GM19324 (cell line): ENCODE measurements around the gene ACSF2.

Source experiments
- ATAC-seq: cut with Tn5 transposase; IDR thresholded peaks from one replicate; pipeline ENCODE4 v1.9.1; 2021; ENCODE audit warnings: mild to moderate bottlenecking, moderate library complexity; ENCODE audit not compliant: unreplicated experiment, low FRiP score

The ACSF2 gene

DNA sequence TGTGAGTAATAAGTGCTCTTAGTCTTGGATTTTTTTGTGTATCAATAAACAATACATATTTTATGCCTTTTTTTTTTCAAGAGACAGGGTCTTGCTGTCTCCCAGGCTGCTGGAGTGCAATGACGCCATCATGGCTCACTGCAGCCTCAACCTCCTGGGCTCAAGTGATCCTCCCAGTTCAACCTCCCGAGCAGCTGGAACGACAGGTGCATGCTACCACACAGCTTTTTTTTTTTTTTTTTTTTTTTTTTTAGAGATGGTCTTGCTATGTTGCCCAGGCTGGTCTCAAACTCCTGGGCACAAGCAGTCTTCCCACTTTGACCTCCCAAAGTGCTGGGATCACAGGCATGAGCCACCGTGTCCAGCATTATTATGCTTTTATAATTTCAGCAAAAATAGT lies 13.0 kb downstream of the ACSF2 start:
- no peak for ATAC-seq

DNA sequence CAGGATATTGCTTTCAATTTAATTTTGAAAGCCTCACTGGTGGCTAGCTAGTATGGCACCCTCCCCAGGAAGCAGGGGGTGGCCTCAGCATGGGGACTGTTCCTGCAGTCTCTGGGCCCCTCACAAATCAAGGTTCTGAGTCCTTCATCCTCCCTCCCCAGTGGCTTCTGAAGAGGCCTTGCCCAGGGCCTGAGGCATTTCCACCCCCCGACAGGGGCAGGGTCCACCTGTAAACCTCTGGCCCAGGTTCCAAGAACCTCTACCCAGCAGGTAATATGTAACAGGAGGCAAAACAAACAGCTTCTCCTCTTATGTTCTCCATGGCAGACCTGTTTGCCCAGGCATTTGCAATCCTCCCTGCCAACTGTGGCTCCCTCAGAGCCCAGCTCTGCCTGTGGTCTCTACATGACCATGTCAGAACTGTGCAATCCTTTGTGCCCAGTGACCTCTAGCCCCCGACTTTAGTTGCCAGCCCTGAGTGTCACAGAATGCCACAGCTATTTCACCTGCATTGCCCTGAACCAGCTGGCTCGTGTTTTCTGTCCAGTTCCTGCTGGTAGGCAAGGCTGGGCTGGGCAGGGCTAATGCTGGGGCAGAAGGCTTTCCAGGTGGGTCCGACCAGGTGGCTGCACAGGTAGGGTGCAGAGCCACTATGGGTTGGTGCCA lies 14.3 kb downstream of the ACSF2 start:
- no peak for ATAC-seq

GRCh38 chr17:50440838-50441829 lies 15.1 kb downstream of the ACSF2 start:
- ATAC-seq, result no peak

DNA sequence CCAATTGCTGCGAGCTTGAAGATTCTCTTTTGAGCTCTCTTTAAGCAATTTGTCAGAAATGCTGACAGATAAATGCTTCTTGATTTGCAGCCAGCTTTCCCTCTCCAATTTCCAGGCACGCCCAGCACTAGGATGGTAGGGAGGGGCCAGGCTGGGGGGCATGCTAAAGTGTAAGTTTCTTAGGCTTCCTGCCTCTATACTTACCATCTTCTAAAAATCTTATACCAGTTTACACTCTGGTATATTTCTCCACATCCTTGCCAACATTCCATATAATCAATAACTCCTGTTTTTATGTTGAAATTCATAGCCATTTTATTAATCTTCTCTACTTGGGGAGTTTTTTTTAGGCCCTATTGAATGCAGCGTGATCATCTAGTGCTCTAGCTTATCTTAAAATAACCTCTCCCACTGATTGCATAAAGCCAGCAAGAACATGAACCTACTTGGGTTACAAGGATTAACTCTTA lies 17.5 kb downstream of the ACSF2 start:
- no peak for ATAC-seq

DNA sequence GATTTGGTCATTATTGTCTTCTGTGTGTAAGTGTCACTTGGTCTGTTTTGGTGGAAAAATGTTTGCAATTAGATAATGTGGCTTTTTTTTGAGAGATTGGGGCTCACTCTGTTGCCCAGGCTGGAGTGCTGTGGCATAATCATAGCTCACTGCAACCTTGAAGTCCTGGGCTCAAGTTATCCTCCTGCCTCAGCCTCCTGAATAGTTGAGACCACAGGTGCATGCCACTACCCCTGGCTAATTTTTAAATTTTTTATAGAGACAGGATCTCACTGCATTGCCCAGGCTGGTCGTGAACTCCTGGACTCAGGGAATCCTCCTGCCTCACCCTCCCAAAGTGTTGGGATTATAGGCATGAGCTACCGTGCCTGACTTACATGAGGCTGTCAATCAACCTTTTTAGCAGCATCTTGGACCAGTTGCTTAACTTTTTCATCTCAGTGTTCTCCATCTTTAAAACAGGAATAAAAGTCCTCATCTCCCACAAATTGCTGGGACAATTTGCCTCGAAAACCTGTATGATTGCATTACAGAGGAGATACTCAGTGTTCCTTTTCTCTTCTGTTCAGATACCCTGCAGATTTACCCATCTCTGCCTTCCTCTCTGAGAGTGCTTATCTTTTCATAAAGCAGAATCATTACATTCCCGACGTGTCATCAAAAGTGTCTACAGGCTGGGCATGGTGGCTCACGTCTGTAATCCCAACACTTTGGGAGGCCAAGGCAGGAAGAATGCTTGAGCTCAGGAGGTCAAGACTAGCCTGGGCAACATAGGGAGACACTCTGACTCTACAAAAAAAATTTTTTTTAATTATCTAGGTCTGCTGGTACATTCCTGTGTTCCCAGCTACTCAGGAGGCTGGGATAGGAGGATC lies 19.1 kb downstream of the ACSF2 start:
- no peak for ATAC-seq

DNA sequence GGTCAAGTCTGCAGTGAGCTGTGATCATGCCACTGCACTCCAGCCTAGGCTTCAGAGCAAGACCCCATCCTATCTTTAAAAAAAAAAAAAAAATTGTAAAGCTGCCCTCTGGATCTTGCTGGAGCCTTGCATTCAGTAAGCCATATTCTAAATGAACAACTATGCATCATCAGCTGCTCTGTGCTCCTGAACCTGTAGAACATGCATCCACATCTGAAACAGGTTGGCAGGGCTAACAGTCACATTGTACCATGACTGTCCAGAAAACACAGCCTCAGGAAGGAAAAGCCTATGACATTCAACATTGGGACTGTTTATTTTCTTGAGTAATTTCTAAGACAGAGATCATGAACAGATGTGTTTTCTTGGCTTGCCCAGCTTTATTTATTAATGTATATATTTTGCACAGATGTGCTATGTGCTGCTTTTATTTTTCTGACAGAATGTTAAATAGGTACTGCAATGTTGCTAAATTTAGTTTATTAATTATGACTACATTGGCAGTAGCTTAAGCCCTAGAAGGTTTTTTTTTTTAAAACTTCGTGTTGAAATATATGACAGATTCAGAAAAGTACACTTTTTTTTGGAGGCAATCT lies 19.8 kb downstream of the ACSF2 start:
- ATAC-seq, result no peak

GRCh38 chr17:50447870-50448595 lies 22.0 kb downstream of the ACSF2 start:
- no peak for ATAC-seq

- ATAC-seq, result no peak
Measured at GRCh38 chr17:50448643-50449042, 22.6 kb downstream of the ACSF2 start.

GRCh38 chr17:50451943-50452629 lies 26.1 kb downstream of the ACSF2 start:
- ATAC-seq, result no peak

DNA sequence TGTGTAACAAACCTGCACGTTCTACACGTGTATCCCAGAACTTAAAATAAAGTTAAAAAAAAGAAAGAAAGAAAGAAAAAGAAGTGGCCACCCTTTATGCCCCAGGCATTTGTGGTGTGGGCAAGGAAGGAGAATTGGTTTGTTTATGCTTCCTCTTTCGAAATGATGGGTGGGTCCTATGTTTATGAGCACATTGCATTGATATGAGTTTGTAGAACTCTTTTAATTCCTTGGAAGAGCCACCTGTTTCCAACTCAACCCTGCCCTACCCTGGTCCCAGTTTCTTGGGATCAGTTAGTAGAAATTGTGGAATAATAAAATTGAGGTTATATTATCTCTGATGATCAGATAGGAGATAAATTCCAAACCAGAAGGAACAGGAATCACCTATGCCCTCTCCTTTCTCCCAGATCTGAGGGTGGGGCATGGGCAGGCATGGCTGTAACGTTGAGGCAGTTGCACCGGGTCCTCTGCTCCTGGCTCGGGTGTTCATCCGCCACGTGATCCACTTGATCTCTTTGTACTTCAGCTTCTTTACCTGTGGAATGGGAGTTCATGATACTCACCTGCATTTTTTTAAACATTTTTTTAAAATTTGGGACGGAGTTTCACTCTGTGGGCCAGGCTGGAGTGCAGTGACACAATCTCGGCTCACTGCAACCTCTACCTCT lies 26.7 kb downstream of the ACSF2 start:
- ATAC-seq, result no peak

DNA sequence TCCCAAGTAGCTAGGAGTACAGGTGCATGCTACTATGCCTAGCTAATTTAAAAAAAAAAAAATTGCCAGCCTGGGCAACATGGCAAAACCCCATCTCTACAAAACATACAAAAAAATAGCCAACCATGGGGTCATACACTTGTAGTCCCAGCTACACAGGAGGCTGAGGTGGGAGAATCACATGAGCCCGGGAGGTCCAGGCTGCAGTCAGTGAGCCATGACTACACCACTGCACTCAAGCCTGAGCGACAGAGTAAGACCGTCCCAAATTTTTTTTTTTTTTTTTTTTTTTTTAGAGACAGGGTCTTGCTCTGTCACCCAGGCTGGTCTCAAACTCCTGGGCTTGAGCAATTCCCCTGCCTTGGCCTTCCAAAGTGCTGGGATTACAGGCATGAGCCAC lies 27.9 kb downstream of the ACSF2 start:
- ATAC-seq, result no peak

GRCh38 chr17:50457621-50458020 lies 31.6 kb downstream of the ACSF2 start:
- no peak for ATAC-seq

DNA sequence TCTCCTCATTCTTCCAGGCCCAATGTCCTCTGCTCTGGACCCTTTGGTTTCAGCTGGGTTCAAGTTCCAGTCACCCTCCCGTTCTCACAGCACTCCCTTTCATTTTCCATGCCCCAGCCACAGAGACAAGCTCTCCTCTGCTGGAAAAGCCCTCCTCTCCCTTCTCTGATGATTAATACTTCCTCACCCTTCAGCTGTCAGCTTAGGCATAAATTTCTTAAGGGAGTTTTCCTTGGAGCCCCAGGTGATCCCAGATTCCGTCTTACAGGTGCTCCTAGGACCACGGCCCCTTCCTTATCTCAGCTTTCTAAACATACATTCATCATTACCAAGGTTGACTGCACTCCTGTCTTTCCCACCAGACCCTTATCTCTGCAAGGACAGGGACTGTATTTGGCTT lies 32.3 kb downstream of the ACSF2 start:
- ATAC-seq, result no peak

DNA sequence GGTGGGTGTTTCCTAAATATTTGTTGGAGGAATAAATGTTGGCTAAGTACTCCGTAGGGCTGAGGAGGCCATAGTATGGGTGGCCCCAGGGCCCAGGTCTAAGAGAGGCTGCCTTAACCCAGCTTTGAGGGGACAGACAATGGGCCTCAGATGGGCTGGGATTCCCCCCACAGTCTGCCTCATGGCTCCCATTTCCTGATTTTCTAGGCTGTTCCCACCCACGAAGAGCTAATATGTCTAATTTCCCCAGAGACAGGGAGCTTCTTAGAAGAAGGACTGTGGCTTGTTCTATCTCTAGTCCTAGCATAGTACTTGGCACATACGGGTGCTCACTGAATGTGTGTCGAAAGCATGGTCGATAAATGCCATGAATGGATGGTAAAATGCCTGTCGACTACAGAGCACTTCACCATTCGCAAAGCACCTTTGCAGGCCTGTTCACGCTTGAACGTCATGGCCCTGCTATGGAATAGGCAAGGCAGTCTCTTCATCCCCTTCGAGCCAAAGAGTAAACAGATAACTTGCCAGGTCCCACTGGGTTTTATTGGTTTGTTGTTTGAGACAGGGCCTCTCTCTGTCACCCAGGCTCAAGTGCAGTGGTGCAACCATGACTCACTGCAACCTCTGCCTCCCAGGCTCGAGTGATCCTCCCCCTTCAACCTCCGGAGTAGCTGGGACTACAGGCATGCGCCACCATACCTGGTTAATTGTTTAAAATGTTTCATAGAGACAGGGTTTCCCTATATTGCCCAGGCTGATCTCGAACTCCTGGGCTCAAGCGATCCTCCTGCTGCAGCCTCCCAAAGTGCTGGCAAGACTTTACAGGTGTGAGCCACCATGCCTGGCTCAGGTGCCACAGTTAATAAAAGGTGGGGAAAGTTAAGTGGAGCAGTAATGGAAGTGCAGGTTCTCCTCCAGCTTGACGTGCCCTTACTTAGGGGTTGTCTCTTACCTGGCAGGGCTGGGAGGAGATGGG lies 33.0 kb downstream of the ACSF2 start:
- ATAC-seq, result no peak

- no peak for ATAC-seq
Measured at GRCh38 chr17:50459756-50460155, 33.7 kb downstream of the ACSF2 start.

DNA sequence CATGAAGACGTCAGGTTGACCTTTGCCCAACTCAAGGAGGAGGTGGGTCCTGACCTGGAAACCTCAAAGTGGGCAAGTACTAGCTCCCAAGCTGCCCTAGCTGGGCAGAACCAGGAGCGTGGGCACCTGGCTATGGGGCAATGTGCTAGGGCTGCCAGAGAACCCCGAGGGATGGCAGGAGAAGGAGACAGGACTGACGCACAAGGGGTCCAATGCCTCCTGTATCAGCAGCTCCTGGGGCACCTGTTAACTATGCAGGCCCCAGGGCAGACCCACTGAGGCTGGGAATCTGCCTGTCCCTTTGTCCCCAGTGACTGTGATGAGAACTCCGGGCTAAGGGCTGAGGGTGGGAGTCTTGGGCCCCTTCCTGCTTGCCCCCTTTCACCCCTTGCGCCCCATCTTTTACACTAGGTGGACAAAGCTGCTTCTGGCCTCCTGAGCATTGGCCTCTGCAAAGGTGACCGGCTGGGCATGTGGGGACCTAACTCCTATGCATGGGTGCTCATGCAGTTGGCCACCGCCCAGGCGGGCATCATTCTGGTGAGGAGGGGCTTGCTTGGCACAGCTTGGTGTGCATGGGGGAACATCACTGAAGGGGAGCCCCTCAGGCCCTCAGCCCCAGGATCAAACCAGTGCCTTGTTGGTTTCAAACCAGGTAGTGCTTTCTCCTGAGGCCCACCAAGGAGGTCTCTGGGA lies 35.0 kb downstream of the ACSF2 start:
- no peak for ATAC-seq
